OCI-LY1 (cell line): ENCODE results near the gene IL1RN.

Experiments used
- CTCF ChIP-seq: fragments of 200-600 bp; sonication (generic), shearing (Covaris generic); IDR thresholded peaks from 2 replicates; pipeline ENCODE4 v1.5.1; 2017; ENCODE audit warnings: mild to moderate bottlenecking, antibody characterized with exemption, low read length, moderate library complexity, mixed read lengths
- EZH2 ChIP-seq: fragments of 200-600 bp; sonication (generic), shearing (Covaris generic); IDR thresholded peaks from 2 replicates; pipeline ENCODE4 v1.8.0; 2017; ENCODE audit warnings: borderline replicate concordance, mixed run types, mild to moderate bottlenecking, antibody characterized with exemption, low read length, moderate library complexity, mixed read lengths

GRCh38 chr2:113160248-113160647 is 32.9 kb downstream of the IL1RN start:
- TF ChIP-seq CTCF (no peak), EZH2 (no peak)
